ENCODE measurements around the gene MRPS9. TPM values are rescaled to one million over a fixed set of nuclear protein-coding genes. Genes with fewer than 3 reads are reported as not detected.

Gene MRPS9
- total RNA-seq, 1 experiment from 2014 or later: 49.7 TPM

GRCh38 chr2:105116348-105116747, 78.5 kb downstream of the MRPS9 start:
- no peak for TF ChIP-seq CEBPB (IDR thresholded peaks at IDR 0.05; ENCODE audit: low read depth)
- TF ChIP-seq SP1 (IDR thresholded peaks at IDR 0.05; ENCODE audit: low read depth): no peak
- TF ChIP-seq ATF3 (IDR thresholded peaks at IDR 0.05): no peak
- no peak for TF ChIP-seq EZH2 (IDR thresholded peaks at IDR 0.05)
- TF ChIP-seq JUND (IDR thresholded peaks at IDR 0.05): no peak
- TF ChIP-seq ZBTB33 (IDR thresholded peaks at IDR 0.05; ENCODE audit: extremely low read depth, insufficient replicate concordance, low read length): no peak
- TF ChIP-seq ELF1 (IDR thresholded peaks at IDR 0.05; ENCODE audit: borderline replicate concordance, low read depth): no peak
- no peak for TF ChIP-seq RAD21 (IDR thresholded peaks at IDR 0.05; ENCODE audit: low read depth)
- TF ChIP-seq CTCF (IDR thresholded peaks at IDR 0.05 in 2 of 3, conservative IDR thresholded peaks at IDR 0.05 in 1 of 3; ENCODE audit: borderline replicate concordance in 1 of 3, insufficient read depth in 1 of 3, low read depth in 2 of 3, low read length in 2 of 3): no peak
- ChIA-PET RAD21 (ENCODE audit: low non-redundant PET in 1 of 2, low total read pairs in 2 of 2, uncharacterized antibody in 2 of 2, unreplicated experiment in 2 of 2) (no interaction called here), CTCF (interaction anchor here (0.7 to 6.1 kb wide), 6 partner anchors 8 to 177 kb away, joined by 3 to 107 read pairs (median 10); no protein-coding TSS in a partner anchor), POLR2A (interaction anchor here (1.1 to 1.6 kb wide), 2 partner anchors 119 kb away, joined by 3 to 5 read pairs; no protein-coding TSS in a partner anchor)
- H2AFZ ChIP-seq (ENCODE audit: low read depth, low read length, poor library complexity, severe bottlenecking): no peak overlapping the region
- H3K79me2 ChIP-seq (ENCODE audit: insufficient read depth, low read length): no peaks in the 10 kb centered on the region
- ATAC-seq (no peak), DNase-seq (ENCODE audit: low read depth, low spot score) (no peak)
- no peaks in the 10 kb centered on the region for H3K4me1 ChIP-seq (ENCODE audit: control insufficient read depth in 1 of 2, insufficient read depth in 2 of 2, low read length in 2 of 2)
- H3K9me2 ChIP-seq (ENCODE audit: insufficient read depth): no peaks in the 10 kb centered on the region
- H3K27ac ChIP-seq (ENCODE audit: low read depth, low read length): no peak overlapping the region
- no peak overlapping the region for H3K4me3 ChIP-seq (replicated peaks in 1 of 2; ENCODE audit: low read depth in 1 of 2, low read length in 2 of 2)
- no peaks in the 10 kb centered on the region for H3K9me3 ChIP-seq (ENCODE audit: control insufficient read depth in 1 of 2, insufficient read depth in 1 of 2, low read depth in 1 of 2, low read length in 2 of 2)
- H3K4me2 ChIP-seq (ENCODE audit: low read length): no peak overlapping the region
- BruUV-seq (replicated peaks): no TSS peak
- H4K20me1 ChIP-seq (ENCODE audit: insufficient read depth): no peaks in the 10 kb centered on the region
- no peak overlapping the region for H3K9ac ChIP-seq (ENCODE audit: low read length)
- no peaks in the 10 kb centered on the region for H3K27me3 ChIP-seq (ENCODE audit: insufficient read depth, low read length)
- no peaks in the 10 kb centered on the region for H3K36me3 ChIP-seq (ENCODE audit: control insufficient read depth in 1 of 2, insufficient read depth in 2 of 2, low read length in 2 of 2)
- intact Hi-C loops (cut with micrococcal nuclease): loop anchor here (10.0 kb wide), 1 partner anchor 428 kb away; no protein-coding TSS in a partner anchor
